ENCODE results near the gene RAD50. TPM values are rescaled to one million over a fixed set of nuclear protein-coding genes. Genes with fewer than 3 reads are reported as not detected.

RAD50 gene
- total RNA-seq, 1 donor from 2014 or later: 33.2 TPM

DNA sequence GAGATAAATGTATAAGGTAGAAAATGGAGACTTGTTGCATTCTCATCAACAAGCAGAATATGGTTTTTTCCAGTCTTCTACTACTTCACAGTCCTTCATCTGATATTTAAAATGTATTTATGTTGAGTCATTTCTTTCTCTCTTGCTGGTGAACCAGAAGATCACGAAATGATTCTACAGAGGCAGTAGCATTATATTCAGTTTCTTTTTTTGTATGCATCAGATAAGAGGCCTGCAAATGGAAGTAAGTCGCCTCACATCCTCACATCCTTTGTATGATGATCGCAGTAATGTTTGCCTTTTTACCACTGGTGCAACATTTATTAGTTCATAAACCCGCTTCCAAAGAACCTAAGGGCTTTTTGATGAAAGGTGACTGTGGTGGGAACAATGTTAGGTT is 79.1 kb downstream of the RAD50 start:
- no peaks in the 10 kb centered on the region for H3K27me3 ChIP-seq (ENCODE audit: low read depth)
- H3K36me3 ChIP-seq: peaks cover 50% of the 10 kb centered on the region
- H3K4me1 ChIP-seq: no peaks in the 10 kb centered on the region
- intact Hi-C loops (cut with DNase I): no loop called here
- no peak overlapping the region for H3K27ac ChIP-seq
- H3K4me3 ChIP-seq: no peak overlapping the region
- DNase-seq (no peak), ATAC-seq (no peak)
- H3K9me3 ChIP-seq: no peaks in the 10 kb centered on the region
- no peak for TF ChIP-seq CTCF (IDR thresholded peaks at IDR 0.05)

- no peaks in the 10 kb centered on the region for H3K4me1 ChIP-seq
- H3K4me3 ChIP-seq: no peak overlapping the region
- TF ChIP-seq CTCF (IDR thresholded peaks at IDR 0.05): no peak
- no peak overlapping the region for H3K27ac ChIP-seq
- H3K36me3 ChIP-seq: peaks cover 64% of the 10 kb centered on the region
- no peak for DNase-seq
- intact Hi-C loops (cut with DNase I): no loop called here
- no peaks in the 10 kb centered on the region for H3K9me3 ChIP-seq
- no peak for ATAC-seq
- H3K27me3 ChIP-seq (ENCODE audit: low read depth): no peaks in the 10 kb centered on the region
Observed at GRCh38 chr5:132637241-132637640, 80.5 kb downstream of the RAD50 start.

GRCh38 chr5:132639706-132640130 is 82.9 kb downstream of the RAD50 start:
- no peaks in the 10 kb centered on the region for H3K27me3 ChIP-seq (ENCODE audit: low read depth)
- peaks cover 75% of the 10 kb centered on the region for H3K36me3 ChIP-seq
- H3K4me3 ChIP-seq: no peak overlapping the region
- DNase-seq (no peak), ATAC-seq (no peak)
- H3K4me1 ChIP-seq: no peaks in the 10 kb centered on the region
- no peak for TF ChIP-seq CTCF (IDR thresholded peaks at IDR 0.05)
- no peak overlapping the region for H3K27ac ChIP-seq
- no peaks in the 10 kb centered on the region for H3K9me3 ChIP-seq
- intact Hi-C loops (cut with DNase I): no loop called here

DNA sequence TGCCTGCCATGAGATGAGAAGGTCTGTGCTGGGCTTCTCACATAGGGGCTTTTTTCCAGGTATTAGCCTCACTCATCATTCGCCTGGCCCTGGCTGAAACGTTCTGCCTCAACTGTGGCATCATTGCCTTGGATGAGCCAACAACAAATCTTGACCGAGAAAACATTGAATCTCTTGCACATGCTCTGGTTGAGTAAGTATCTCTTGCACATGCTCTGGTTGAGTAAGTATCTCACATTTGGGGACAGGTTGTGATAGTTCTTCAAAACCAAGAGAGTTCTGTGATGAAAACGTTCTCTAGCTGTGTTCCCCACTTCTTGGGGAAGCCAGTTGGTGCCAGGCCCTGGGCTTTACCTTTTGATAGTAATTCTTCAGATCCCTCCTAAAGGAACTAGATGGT is 83.8 kb downstream of the RAD50 start:
- no peak for TF ChIP-seq CTCF (IDR thresholded peaks at IDR 0.05)
- no peaks in the 10 kb centered on the region for H3K27me3 ChIP-seq (ENCODE audit: low read depth)
- H3K9me3 ChIP-seq: no peaks in the 10 kb centered on the region
- DNase-seq (no peak), ATAC-seq (no peak)
- no peaks in the 10 kb centered on the region for H3K4me1 ChIP-seq
- intact Hi-C loops (cut with DNase I): no loop called here
- H3K27ac ChIP-seq: no peak overlapping the region
- H3K4me3 ChIP-seq: no peak overlapping the region
- peaks cover 69% of the 10 kb centered on the region for H3K36me3 ChIP-seq

DNA sequence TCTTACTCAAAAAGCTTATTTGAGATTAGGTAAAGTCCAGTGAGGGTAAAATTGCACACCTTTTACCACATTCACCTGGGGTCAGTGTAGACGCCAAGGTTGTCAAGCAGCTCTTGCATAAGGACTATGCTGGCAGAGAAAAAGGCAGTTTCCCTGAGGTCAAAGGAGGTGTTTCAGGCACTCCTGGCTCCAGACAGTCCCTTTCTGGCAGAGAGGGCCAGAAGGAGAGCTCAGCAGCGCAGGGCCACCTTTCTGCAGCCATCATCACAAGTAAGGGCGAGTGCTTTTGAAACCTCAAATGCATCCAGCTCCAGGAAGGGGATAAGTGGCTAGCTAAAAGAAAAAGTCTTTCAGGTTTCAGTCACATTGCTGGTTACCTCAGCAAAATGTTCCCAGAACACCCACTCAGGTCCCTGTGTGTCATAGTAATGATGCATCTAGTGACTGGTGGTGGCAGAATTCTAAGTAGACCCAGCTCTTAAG is 84.5 kb downstream of the RAD50 start:
- no peaks in the 10 kb centered on the region for H3K4me1 ChIP-seq
- H3K9me3 ChIP-seq: no peaks in the 10 kb centered on the region
- H3K27me3 ChIP-seq (ENCODE audit: low read depth): no peaks in the 10 kb centered on the region
- no peak for TF ChIP-seq CTCF (IDR thresholded peaks at IDR 0.05)
- DNase-seq: no peak
- H3K27ac ChIP-seq: no peak overlapping the region
- H3K4me3 ChIP-seq: no peak overlapping the region
- ATAC-seq: no peak
- intact Hi-C loops (cut with DNase I): no loop called here
- peaks cover 69% of the 10 kb centered on the region for H3K36me3 ChIP-seq

- Histone ChIP-seq H3K4me1 (no peaks in the 10 kb centered on the region), H3K27ac (no peak overlapping the region), H3K27me3 (ENCODE audit: low read depth) (no peaks in the 10 kb centered on the region), H3K36me3 (peaks cover 65% of the 10 kb centered on the region), H3K9me3 (no peaks in the 10 kb centered on the region), H3K4me3 (no peak overlapping the region)
- no peak for TF ChIP-seq CTCF (IDR thresholded peaks at IDR 0.05)
- intact Hi-C loops (cut with DNase I): no loop called here
- ATAC-seq (no peak), DNase-seq (no peak)
Observed at GRCh38 chr5:132641841-132642240, 85.1 kb downstream of the RAD50 start.
